Dendritic cell treated with granulocyte-macrophage colony-stimulating factor and Interleukin-4, amounts not matched to agents 40 ng/mL and 50 ng/mL, for 4 days (primary cell): ENCODE results near the gene SUPT3H.

Experiments
- H3K27ac Mint-ChIP-seq: one replicate; pipeline ENCODE4 v1.8.0; 2022; ENCODE audit warnings: mild to moderate bottlenecking, mixed read lengths
- H3K27me3 Mint-ChIP-seq: one replicate; pipeline ENCODE4 v1.8.0; 2022; ENCODE audit warnings: mild to moderate bottlenecking, mixed read lengths
- H3K36me3 Mint-ChIP-seq: one replicate; pipeline ENCODE4 v1.8.0; 2022; ENCODE audit warnings: low read depth, mixed read lengths
- H3K4me1 Mint-ChIP-seq: one replicate; pipeline ENCODE4 v1.8.0; 2022; ENCODE audit warnings: low read depth, mixed read lengths
- H3K4me3 Mint-ChIP-seq: one replicate; pipeline ENCODE4 v1.8.0; 2022; ENCODE audit warnings: mild to moderate bottlenecking, moderate library complexity, mixed read lengths
- H3K9me3 Mint-ChIP-seq: one replicate; pipeline ENCODE4 v1.8.0; 2022; ENCODE audit warnings: mixed read lengths
- intact Hi-C: fragments of 100-400 bp; cut with micrococcal nuclease; formaldehyde crosslinking; loops from one replicate; pipeline ENCODE4 v1.15.0; 2022

SUPT3H gene

GRCh38 chr6:44856479-44856878 is 521.3 kb downstream of the SUPT3H start:
- H3K27me3 Mint-ChIP-seq = no peaks in the 10 kb centered on the region
- intact Hi-C loops = no loop called here
- no peak overlapping the region for H3K27ac Mint-ChIP-seq
- H3K4me3 Mint-ChIP-seq = no peak overlapping the region
- H3K9me3 Mint-ChIP-seq = no peaks in the 10 kb centered on the region
- no peaks in the 10 kb centered on the region for H3K4me1 Mint-ChIP-seq
- H3K36me3 Mint-ChIP-seq = no peaks in the 10 kb centered on the region

GRCh38 chr6:44855562-44856411 is 521.9 kb downstream of the SUPT3H start:
- H3K4me1 Mint-ChIP-seq = no peaks in the 10 kb centered on the region
- no peaks in the 10 kb centered on the region for H3K36me3 Mint-ChIP-seq
- H3K27ac Mint-ChIP-seq = no peak overlapping the region
- intact Hi-C loops = no loop called here
- no peak overlapping the region for H3K4me3 Mint-ChIP-seq
- no peaks in the 10 kb centered on the region for H3K27me3 Mint-ChIP-seq
- H3K9me3 Mint-ChIP-seq = no peaks in the 10 kb centered on the region

GRCh38 chr6:44854712-44855443 is 522.9 kb downstream of the SUPT3H start:
- no peaks in the 10 kb centered on the region for H3K9me3 Mint-ChIP-seq
- H3K36me3 Mint-ChIP-seq = no peaks in the 10 kb centered on the region

GRCh38 chr6:44851176-44851575 is 526.6 kb downstream of the SUPT3H start:
- H3K4me1 Mint-ChIP-seq = no peaks in the 10 kb centered on the region
- no peak overlapping the region for H3K27ac Mint-ChIP-seq
- H3K4me3 Mint-ChIP-seq = no peak overlapping the region
- H3K27me3 Mint-ChIP-seq = no peaks in the 10 kb centered on the region
- H3K9me3 Mint-ChIP-seq = no peaks in the 10 kb centered on the region
- no peaks in the 10 kb centered on the region for H3K36me3 Mint-ChIP-seq
- intact Hi-C loops = no loop called here

More at GRCh38 chr6:44854712-44855443, 522.9 kb downstream of the SUPT3H start:
- Mint-ChIP-seq H3K27ac (no peak overlapping the region), H3K4me3 (no peak overlapping the region), H3K4me1 (no peaks in the 10 kb centered on the region), H3K27me3 (no peaks in the 10 kb centered on the region)
- intact Hi-C loops = no loop called here

GRCh38 chr6:44850312-44850711 is 527.4 kb downstream of the SUPT3H start:
- intact Hi-C loops = no loop called here
- Mint-ChIP-seq H3K4me1 (no peaks in the 10 kb centered on the region), H3K4me3 (no peak overlapping the region), H3K27me3 (no peaks in the 10 kb centered on the region), H3K27ac (no peak overlapping the region), H3K36me3 (no peaks in the 10 kb centered on the region), H3K9me3 (no peaks in the 10 kb centered on the region)

- Mint-ChIP-seq H3K36me3 (no peaks in the 10 kb centered on the region), H3K4me1 (no peaks in the 10 kb centered on the region), H3K27me3 (no peaks in the 10 kb centered on the region), H3K4me3 (no peak overlapping the region), H3K27ac (no peak overlapping the region), H3K9me3 (no peaks in the 10 kb centered on the region)
- intact Hi-C loops = no loop called here
Measured at GRCh38 chr6:44849806-44850205, 527.9 kb downstream of the SUPT3H start.

GRCh38 chr6:44843734-44844133 is 534.0 kb downstream of the SUPT3H start:
- Mint-ChIP-seq H3K9me3 (no peaks in the 10 kb centered on the region), H3K4me3 (no peak overlapping the region), H3K27ac (no peak overlapping the region), H3K36me3 (no peaks in the 10 kb centered on the region), H3K27me3 (no peaks in the 10 kb centered on the region), H3K4me1 (no peaks in the 10 kb centered on the region)
- intact Hi-C loops = no loop called here

- no peaks in the 10 kb centered on the region for H3K36me3 Mint-ChIP-seq
- H3K4me3 Mint-ChIP-seq = no peak overlapping the region
- H3K9me3 Mint-ChIP-seq = no peaks in the 10 kb centered on the region
- intact Hi-C loops = no loop called here
- no peaks in the 10 kb centered on the region for H3K27me3 Mint-ChIP-seq
- H3K4me1 Mint-ChIP-seq = peaks cover 5% of the 10 kb centered on the region
- no peak overlapping the region for H3K27ac Mint-ChIP-seq
Measured at GRCh38 chr6:44842616-44843015, 535.1 kb downstream of the SUPT3H start.

GRCh38 chr6:44841829-44842228 is 535.9 kb downstream of the SUPT3H start:
- Mint-ChIP-seq H3K36me3 (no peaks in the 10 kb centered on the region), H3K27me3 (no peaks in the 10 kb centered on the region), H3K4me1 (peaks cover 5% of the 10 kb centered on the region), H3K9me3 (no peaks in the 10 kb centered on the region), H3K27ac (no peak overlapping the region), H3K4me3 (no peak overlapping the region)
- intact Hi-C loops = no loop called here

GRCh38 chr6:44837741-44838140 is 540.0 kb downstream of the SUPT3H start:
- Mint-ChIP-seq H3K4me3 (no peak overlapping the region), H3K9me3 (no peaks in the 10 kb centered on the region), H3K27ac (no peak overlapping the region), H3K4me1 (peaks cover 5% of the 10 kb centered on the region), H3K27me3 (no peaks in the 10 kb centered on the region), H3K36me3 (no peaks in the 10 kb centered on the region)
- intact Hi-C loops = no loop called here

- no peaks in the 10 kb centered on the region for H3K36me3 Mint-ChIP-seq
- intact Hi-C loops = no loop called here
- no peak overlapping the region for H3K27ac Mint-ChIP-seq
- H3K4me1 Mint-ChIP-seq = peaks cover 5% of the 10 kb centered on the region
- H3K9me3 Mint-ChIP-seq = no peaks in the 10 kb centered on the region
- no peak overlapping the region for H3K4me3 Mint-ChIP-seq
- H3K27me3 Mint-ChIP-seq = no peaks in the 10 kb centered on the region
Measured at GRCh38 chr6:44837255-44837654, 540.5 kb downstream of the SUPT3H start.

- Mint-ChIP-seq H3K27me3 (no peaks in the 10 kb centered on the region), H3K9me3 (no peaks in the 10 kb centered on the region), H3K4me3 (no peak overlapping the region), H3K27ac (no peak overlapping the region), H3K36me3 (no peaks in the 10 kb centered on the region), H3K4me1 (peaks cover 14% of the 10 kb centered on the region)
- intact Hi-C loops = no loop called here
Measured at GRCh38 chr6:44833248-44833647, 544.5 kb downstream of the SUPT3H start.

GRCh38 chr6:44831002-44831610 is 546.6 kb downstream of the SUPT3H start:
- intact Hi-C loops = no loop called here
- Mint-ChIP-seq H3K36me3 (no peaks in the 10 kb centered on the region), H3K4me1 (peaks cover 10% of the 10 kb centered on the region), H3K27ac (no peak overlapping the region), H3K9me3 (no peaks in the 10 kb centered on the region), H3K4me3 (no peak overlapping the region), H3K27me3 (no peaks in the 10 kb centered on the region)

GRCh38 chr6:44829836-44830235 is 547.9 kb downstream of the SUPT3H start:
- Mint-ChIP-seq H3K4me1 (peaks cover 10% of the 10 kb centered on the region), H3K9me3 (no peaks in the 10 kb centered on the region), H3K27me3 (no peaks in the 10 kb centered on the region), H3K27ac (no peak overlapping the region), H3K36me3 (no peaks in the 10 kb centered on the region), H3K4me3 (no peak overlapping the region)
- intact Hi-C loops = no loop called here
